Body of pancreas (tissue), 4 donors: ENCODE measurements around the gene SRPK2. TPM values are rescaled to one million over a fixed set of nuclear protein-coding genes. Genes with fewer than 3 reads are reported as not detected.

Experiments
- ATAC-seq: fragments of 150-250 bp; one replicate; pipeline ENCODE4 v1.9.1; 2016
- DNase-seq, 4 donors: peaks; one replicate each; pipeline ENCODE4 v3.0.0-alpha.2; 2019
- H3K27ac ChIP-seq, 4 donors: fragments of 200-600 bp; sonication (generic); 1 replicate in 3 of 4; 2 replicates in 1 of 4; pipeline versions ENCODE4 v1.5.1 to v1.6.1; 2016 to 2019; ENCODE audit warnings: mild to moderate bottlenecking in 1 of 4, mixed read lengths in 1 of 4, moderate library complexity in 1 of 4
- H3K27me3 ChIP-seq, 2 donors: fragments of 200-600 bp; sonication (generic); one replicate each; pipeline ENCODE4 v1.6.0; 2016; ENCODE audit warnings: mild to moderate bottlenecking in 1 of 2
- H3K36me3 ChIP-seq, 2 donors: fragments of 200-600 bp; sonication (generic); replicated peaks in 1 of 2; 2 replicates each; pipeline ENCODE4 v1.5.1; 2016; ENCODE audit warnings: low read depth in 2 of 2; ENCODE audit not compliant: insufficient read depth in 1 of 2
- H3K4me1 ChIP-seq: fragments of 200-600 bp; sonication (generic); one replicate; pipeline ENCODE4 v1.6.0; 2016
- H3K4me3 ChIP-seq, 2 donors: fragments of 200-600 bp; sonication (generic); 1 replicate in 1 of 2; 2 replicates in 1 of 2; pipeline ENCODE4 v1.5.1; 2016 to 2019
- H3K9me3 ChIP-seq, 3 donors: fragments of 200-600 bp; sonication (generic); 1 replicate in 2 of 3; 2 replicates in 1 of 3; pipeline ENCODE4 v1.5.1; 2016
- POLR2A ChIP-seq, 3 donors: fragments of 450-650 bp; IDR thresholded peaks; one replicate each; pipeline ENCODE4 v1.6.1; 2016; ENCODE audit warnings: antibody characterized with exemption in 3 of 3, mild to moderate bottlenecking in 2 of 3
- WGBS, 2 donors: methylation state at CpG; one replicate each; pipeline ENCODE4 v1.1.5; 2017; 5-methylcytosine and 5-hydroxymethylcytosine counted together
- intact Hi-C: fragments of 100-400 bp; cut with DNase I; formaldehyde crosslinking; loops from one replicate; pipeline ENCODE4 v1.15.1; 2023
- total RNA-seq, 2 donors: library from RNA; depleted of rRNA; stranded (reverse); fragments of >200 nt; gene quantifications; one replicate each; pipeline ENCODE4 v1.1.0, GENCODE V29; 2016
- TF ChIP-seq, protein P1 (sequence below), 7 experiments: fragments of 450-650 bp in 4 of 7; fragments of 200-600 bp in 3 of 7; sonication (generic) in 3 of 7; IDR thresholded peaks; one replicate each; pipeline ENCODE4 v1.5.1; 2016 to 2019; ENCODE audit warnings: antibody characterized with exemption in 7 of 7

The SRPK2 gene
- total RNA-seq, 2 donors from 2014 or later, result 23.4 to 31.1 TPM

DNA sequence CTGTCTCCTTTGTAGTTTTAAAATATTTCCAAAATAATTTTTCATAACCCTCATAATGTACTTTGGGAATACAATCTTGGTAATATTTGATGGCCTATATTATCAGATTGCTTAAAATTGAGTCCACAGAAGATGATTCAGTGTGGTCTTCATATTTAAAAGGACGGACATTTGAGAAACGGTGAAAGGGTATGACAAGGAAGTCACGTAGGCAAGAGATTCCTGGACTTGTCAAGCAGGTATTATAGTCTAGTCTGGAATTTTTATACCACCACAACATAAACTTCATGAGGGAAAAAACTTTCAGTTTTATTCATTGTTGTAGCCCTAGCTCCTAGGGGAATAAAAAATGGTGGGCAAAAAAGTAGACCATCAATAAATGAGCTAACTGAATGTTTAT, 292.4 kb downstream of the SRPK2 start:
- Histone ChIP-seq H3K9me3 (no peaks in the 10 kb centered on the region), H3K4me3 (no peak overlapping the region), H3K4me1 (no peaks in the 10 kb centered on the region), H3K27me3 (no peaks in the 10 kb centered on the region), H3K36me3 (peaks cover 0 to 5% of the 10 kb centered on the region in 2 donors), H3K27ac (no peak overlapping the region)
- DNase-seq (no peak), ATAC-seq (no peak)
- WGBS, 2 donors, result 90 to 92% methylated on average over 3 of the region's 3 CpGs
- TF ChIP-seq, protein P1, sequence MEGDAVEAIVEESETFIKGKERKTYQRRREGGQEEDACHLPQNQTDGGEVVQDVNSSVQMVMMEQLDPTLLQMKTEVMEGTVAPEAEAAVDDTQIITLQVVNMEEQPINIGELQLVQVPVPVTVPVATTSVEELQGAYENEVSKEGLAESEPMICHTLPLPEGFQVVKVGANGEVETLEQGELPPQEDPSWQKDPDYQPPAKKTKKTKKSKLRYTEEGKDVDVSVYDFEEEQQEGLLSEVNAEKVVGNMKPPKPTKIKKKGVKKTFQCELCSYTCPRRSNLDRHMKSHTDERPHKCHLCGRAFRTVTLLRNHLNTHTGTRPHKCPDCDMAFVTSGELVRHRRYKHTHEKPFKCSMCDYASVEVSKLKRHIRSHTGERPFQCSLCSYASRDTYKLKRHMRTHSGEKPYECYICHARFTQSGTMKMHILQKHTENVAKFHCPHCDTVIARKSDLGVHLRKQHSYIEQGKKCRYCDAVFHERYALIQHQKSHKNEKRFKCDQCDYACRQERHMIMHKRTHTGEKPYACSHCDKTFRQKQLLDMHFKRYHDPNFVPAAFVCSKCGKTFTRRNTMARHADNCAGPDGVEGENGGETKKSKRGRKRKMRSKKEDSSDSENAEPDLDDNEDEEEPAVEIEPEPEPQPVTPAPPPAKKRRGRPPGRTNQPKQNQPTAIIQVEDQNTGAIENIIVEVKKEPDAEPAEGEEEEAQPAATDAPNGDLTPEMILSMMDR (IDR thresholded peaks at IDR 0.05), result no peak
- TF ChIP-seq POLR2A (IDR thresholded peaks at IDR 0.05), result no peak
- intact Hi-C loops, result no loop called here

DNA sequence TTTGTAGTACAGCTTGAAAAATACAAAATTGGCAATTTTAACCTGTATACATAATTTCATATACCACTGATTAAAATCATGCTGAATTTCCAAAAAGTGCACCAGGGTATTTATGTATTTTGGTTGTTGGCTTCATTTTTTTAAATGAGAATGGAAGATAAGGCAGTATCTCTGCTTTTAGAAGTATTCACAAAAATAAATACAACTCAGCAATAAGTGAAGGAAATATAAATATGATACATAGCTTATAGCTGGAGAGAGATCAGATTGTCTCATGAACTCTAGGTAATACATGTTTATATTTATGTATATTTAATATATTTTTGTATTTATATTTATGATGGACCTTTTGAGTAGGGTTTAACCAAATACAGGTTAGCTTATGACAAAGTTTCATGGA, 293.8 kb downstream of the SRPK2 start:
- Histone ChIP-seq H3K4me3 (no peak overlapping the region), H3K27ac (no peak overlapping the region), H3K9me3 (no peaks in the 10 kb centered on the region), H3K4me1 (no peaks in the 10 kb centered on the region), H3K36me3 (peaks cover 0 to 5% of the 10 kb centered on the region in 2 donors), H3K27me3 (no peaks in the 10 kb centered on the region)
- TF ChIP-seq, protein P1 (IDR thresholded peaks at IDR 0.05), result no peak
- TF ChIP-seq POLR2A (IDR thresholded peaks at IDR 0.05), result no peak
- no peak for ATAC-seq
- intact Hi-C loops, result no loop called here
- no peak for DNase-seq

DNA sequence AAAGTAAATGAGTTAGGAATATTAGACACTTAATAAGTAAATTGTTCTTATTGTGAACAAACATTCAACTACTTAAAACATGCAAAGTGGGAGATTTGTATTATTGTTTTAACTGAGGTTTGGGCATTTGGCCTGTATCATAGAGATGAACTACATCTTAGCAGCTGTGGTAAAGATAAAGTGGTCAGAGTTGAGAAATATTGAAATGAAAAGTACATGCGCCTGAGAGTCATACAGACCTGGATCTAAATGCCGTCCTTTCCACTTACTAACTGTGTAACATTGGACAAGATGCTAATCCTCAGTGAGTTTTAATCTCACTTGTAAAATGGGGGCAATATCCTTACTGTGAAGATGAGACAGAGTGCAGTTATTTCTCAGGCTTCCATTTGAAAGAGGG, 300.3 kb downstream of the SRPK2 start:
- intact Hi-C loops, result no loop called here
- TF ChIP-seq, protein P1 (IDR thresholded peaks at IDR 0.05), result no peak
- TF ChIP-seq POLR2A (IDR thresholded peaks at IDR 0.05), result no peak
- WGBS, 2 donors, result 86 to 90% methylated on average over 2 of the region's 2 CpGs
- Histone ChIP-seq H3K36me3 (peaks cover 0 to 13% of the 10 kb centered on the region in 2 donors), H3K4me3 (no peak overlapping the region), H3K27me3 (no peaks in the 10 kb centered on the region), H3K4me1 (no peaks in the 10 kb centered on the region), H3K27ac (no peak overlapping the region), H3K9me3 (no peaks in the 10 kb centered on the region)
- DNase-seq (no peak), ATAC-seq (no peak)

DNA sequence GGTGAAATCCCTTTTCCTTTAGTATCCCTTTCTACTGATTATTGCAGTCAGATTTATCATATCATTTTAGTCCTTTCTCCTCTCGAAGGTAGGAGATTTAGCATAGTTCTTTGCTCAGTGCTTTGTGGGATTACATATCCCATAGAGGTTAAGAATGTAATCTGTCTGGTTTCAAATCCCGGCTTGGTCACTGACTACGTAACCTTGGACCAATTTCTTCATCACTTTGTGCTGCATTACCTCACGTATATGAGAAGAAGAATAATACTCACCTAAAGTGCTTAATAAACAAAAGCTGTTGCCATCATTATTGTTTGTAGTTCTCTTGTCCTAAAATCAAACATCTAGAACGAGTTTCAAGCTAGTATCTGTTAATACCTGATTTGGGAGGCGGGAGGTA, 300.7 kb downstream of the SRPK2 start:
- H3K27me3 ChIP-seq, result no peaks in the 10 kb centered on the region
- H3K27ac ChIP-seq, result no peak overlapping the region
- no peaks in the 10 kb centered on the region for H3K9me3 ChIP-seq
- TF ChIP-seq POLR2A (IDR thresholded peaks at IDR 0.05), result no peak
- TF ChIP-seq, protein P1 (IDR thresholded peaks at IDR 0.05), result no peak
- intact Hi-C loops, result no loop called here
- no peaks in the 10 kb centered on the region for H3K4me1 ChIP-seq
- peaks cover 0 to 15% of the 10 kb centered on the region in 2 donors for H3K36me3 ChIP-seq
- ATAC-seq, result no peak
- no peak for DNase-seq
- H3K4me3 ChIP-seq, result no peak overlapping the region
- WGBS, 2 donors, result 78 to 82% methylated on average over 6 of the region's 6 CpGs

DNA sequence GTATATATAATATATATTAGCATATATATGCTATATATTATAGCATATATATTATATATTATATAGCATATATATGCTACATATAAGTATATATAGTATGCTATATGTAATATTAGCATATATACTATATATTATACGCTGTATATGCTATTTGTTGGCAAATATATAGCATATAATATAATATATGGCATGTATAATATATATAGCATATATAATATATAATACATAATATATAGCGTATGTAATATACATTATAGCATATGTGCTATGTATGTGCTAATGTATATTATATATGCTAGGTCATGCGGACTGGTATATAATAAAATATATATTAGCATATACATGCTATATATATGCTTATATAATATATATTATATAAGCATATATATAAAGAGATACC, 301.9 kb downstream of the SRPK2 start:
- ATAC-seq (no peak), DNase-seq (no peak)
- Histone ChIP-seq H3K9me3 (no peaks in the 10 kb centered on the region), H3K4me1 (no peaks in the 10 kb centered on the region), H3K27me3 (no peaks in the 10 kb centered on the region), H3K4me3 (no peak overlapping the region), H3K36me3 (peaks cover 0 to 20% of the 10 kb centered on the region in 2 donors), H3K27ac (no peak overlapping the region)
- TF ChIP-seq, protein P1 (IDR thresholded peaks at IDR 0.05), result no peak
- no peak for TF ChIP-seq POLR2A (IDR thresholded peaks at IDR 0.05)
- intact Hi-C loops, result no loop called here
- WGBS, 2 donors, result 95 to 97% methylated on average over 3 of the region's 3 CpGs
